ENCODE measurements around the gene LENG1. TPM values are rescaled to one million over a fixed set of nuclear protein-coding genes. Genes with fewer than 3 reads are reported as not detected.
A peak's percentile ranks its signal among the peaks of the same experiment; 100 is the strongest.

The LENG1 gene
- polyA plus RNA-seq, 4 donors = 6.7 to 11.1 (median 9.6) TPM

- H3K27ac ChIP-seq (ENCODE audit: low read depth in 1 of 3, low read length in 2 of 3) = no peak overlapping the region
- no peak for FAIRE-seq
- WGBS, 3 donors = 12 to 16% (median 12%) methylated on average over 37 of the region's 37 CpGs
Measured at GRCh38 chr19:54164369-54165068, 5.0 kb upstream of the LENG1 start.

GRCh38 chr19:54162884-54163283 lies 3.4 kb upstream of the LENG1 start:
- Histone ChIP-seq H3K36me3 (ENCODE audit: control insufficient read depth in 3 of 3, insufficient read depth in 2 of 3, low read depth in 1 of 3, low read length in 3 of 3) (peaks cover 0 to 18% (median 0%) of the 10 kb centered on the region in 3 donors), H3K4me1 (ENCODE audit: control insufficient read depth in 3 of 3, insufficient read depth in 2 of 3, low read depth in 1 of 3, low read length in 2 of 3) (peaks cover 7 to 55% (median 20%) of the 10 kb centered on the region in 3 donors), H3K4me3 (ENCODE audit: low read depth in 1 of 3, low read length in 3 of 3) (peak overlapping the region in 2 of 3 donors; percentile 7 to 39), H3K9me3 (ENCODE audit: control insufficient read depth in 2 of 2, insufficient read depth in 1 of 2, low read depth in 1 of 2, low read length in 1 of 2) (no peaks in the 10 kb centered on the region), H3K27ac (ENCODE audit: low read depth in 1 of 3, low read length in 2 of 3) (peak overlapping the region; percentile 82 to 95 (median 83)), H3K27me3 (ENCODE audit: control insufficient read depth in 3 of 3, insufficient read depth in 3 of 3, low read length in 3 of 3) (no peaks in the 10 kb centered on the region)
- FAIRE-seq (no peak), DNase-seq (no peak)
- 49 to 64% (median 50%) methylated on average over 14 of the region's 14 CpGs for WGBS, 3 donors

More at GRCh38 chr19:54164369-54165068, 5.0 kb upstream of the LENG1 start:
- Histone ChIP-seq H3K27me3 (ENCODE audit: control insufficient read depth in 3 of 3, insufficient read depth in 3 of 3, low read length in 3 of 3) (no peaks in the 10 kb centered on the region), H3K36me3 (ENCODE audit: control insufficient read depth in 3 of 3, insufficient read depth in 2 of 3, low read depth in 1 of 3, low read length in 3 of 3) (peaks cover 0 to 20% (median 0%) of the 10 kb centered on the region in 3 donors), H3K9me3 (ENCODE audit: control insufficient read depth in 2 of 2, insufficient read depth in 1 of 2, low read depth in 1 of 2, low read length in 1 of 2) (no peaks in the 10 kb centered on the region), H3K4me3 (ENCODE audit: low read depth in 1 of 3, low read length in 3 of 3) (no peak overlapping the region), H3K4me1 (ENCODE audit: control insufficient read depth in 3 of 3, insufficient read depth in 2 of 3, low read depth in 1 of 3, low read length in 2 of 3) (peaks cover 2 to 48% (median 14%) of the 10 kb centered on the region in 3 donors)
- DNase-seq = peak; percentile 81 to 89

- H3K27ac ChIP-seq (ENCODE audit: low read depth in 1 of 3, low read length in 2 of 3) = peak overlapping the region; percentile 82 to 95 (median 83)
- DNase-seq = peak; percentile 92 to 93
- no peak for FAIRE-seq
- no peaks in the 10 kb centered on the region for H3K9me3 ChIP-seq (ENCODE audit: control insufficient read depth in 2 of 2, insufficient read depth in 1 of 2, low read depth in 1 of 2, low read length in 1 of 2)
- peak overlapping the region in 2 of 3 donors; percentile 32 to 39 for H3K4me3 ChIP-seq (ENCODE audit: low read depth in 1 of 3, low read length in 3 of 3)
- H3K4me1 ChIP-seq (ENCODE audit: control insufficient read depth in 3 of 3, insufficient read depth in 2 of 3, low read depth in 1 of 3, low read length in 2 of 3) = peaks cover 7 to 55% (median 20%) of the 10 kb centered on the region in 3 donors
- H3K36me3 ChIP-seq (ENCODE audit: control insufficient read depth in 3 of 3, insufficient read depth in 2 of 3, low read depth in 1 of 3, low read length in 3 of 3) = peaks cover 0 to 23% (median 0%) of the 10 kb centered on the region in 3 donors
- WGBS, 3 donors = 1 to 3% (median 2%) methylated on average over 28 to 34 of the region's 35 CpGs
- no peaks in the 10 kb centered on the region for H3K27me3 ChIP-seq (ENCODE audit: control insufficient read depth in 3 of 3, insufficient read depth in 3 of 3, low read length in 3 of 3)
Measured at GRCh38 chr19:54162241-54162805, 2.8 kb upstream of the LENG1 start.

GRCh38 chr19:54160854-54161253 lies 1.3 kb upstream of the LENG1 start:
- FAIRE-seq (no peak), DNase-seq (no peak)
- Histone ChIP-seq H3K9me3 (ENCODE audit: control insufficient read depth in 2 of 2, insufficient read depth in 1 of 2, low read depth in 1 of 2, low read length in 1 of 2) (no peaks in the 10 kb centered on the region), H3K4me1 (ENCODE audit: control insufficient read depth in 3 of 3, insufficient read depth in 2 of 3, low read depth in 1 of 3, low read length in 2 of 3) (peaks cover 7 to 55% (median 20%) of the 10 kb centered on the region in 3 donors), H3K27ac (ENCODE audit: low read depth in 1 of 3, low read length in 2 of 3) (peak overlapping the region in 2 of 3 donors; percentile 85 to 91), H3K36me3 (ENCODE audit: control insufficient read depth in 3 of 3, insufficient read depth in 2 of 3, low read depth in 1 of 3, low read length in 3 of 3) (peaks cover 4 to 35% (median 4%) of the 10 kb centered on the region in 3 donors), H3K27me3 (ENCODE audit: control insufficient read depth in 3 of 3, insufficient read depth in 3 of 3, low read length in 3 of 3) (no peaks in the 10 kb centered on the region), H3K4me3 (ENCODE audit: low read depth in 1 of 3, low read length in 3 of 3) (peak overlapping the region in 1 of 3 donors; percentile 57)
- 23 to 41% (median 36%) methylated on average over 13 of the region's 13 CpGs for WGBS, 3 donors

- H3K27me3 ChIP-seq (ENCODE audit: control insufficient read depth in 3 of 3, insufficient read depth in 3 of 3, low read length in 3 of 3) = no peaks in the 10 kb centered on the region
- no peaks in the 10 kb centered on the region for H3K9me3 ChIP-seq (ENCODE audit: control insufficient read depth in 2 of 2, insufficient read depth in 1 of 2, low read depth in 1 of 2, low read length in 1 of 2)
- 2 to 3% (median 2%) methylated on average over 28 of the region's 28 CpGs for WGBS, 3 donors
- DNase-seq = peak in 1 of 2 donors; percentile 27
- peak overlapping the region; percentile 53 to 91 (median 85) for H3K27ac ChIP-seq (ENCODE audit: low read depth in 1 of 3, low read length in 2 of 3)
- FAIRE-seq = no peak
- H3K4me3 ChIP-seq (ENCODE audit: low read depth in 1 of 3, low read length in 3 of 3) = peak overlapping the region in 2 of 3 donors; percentile 29 to 57
- H3K36me3 ChIP-seq (ENCODE audit: control insufficient read depth in 3 of 3, insufficient read depth in 2 of 3, low read depth in 1 of 3, low read length in 3 of 3) = peaks cover 7 to 38% (median 9%) of the 10 kb centered on the region in 3 donors
- H3K4me1 ChIP-seq (ENCODE audit: control insufficient read depth in 3 of 3, insufficient read depth in 2 of 3, low read depth in 1 of 3, low read length in 2 of 3) = peaks cover 7 to 50% (median 20%) of the 10 kb centered on the region in 3 donors
Measured at GRCh38 chr19:54160182-54160811, 776 bp upstream of the LENG1 start.

GRCh38 chr19:54158812-54159351 lies 639 bp downstream of the LENG1 start:
- DNase-seq (peak; percentile 26 to 39), FAIRE-seq (no peak)
- Histone ChIP-seq H3K27ac (ENCODE audit: low read depth in 1 of 3, low read length in 2 of 3) (peak overlapping the region; percentile 87 to 90 (median 90)), H3K4me3 (ENCODE audit: low read depth in 1 of 3, low read length in 3 of 3) (peak overlapping the region in 2 of 3 donors; percentile 64 to 85), H3K27me3 (ENCODE audit: control insufficient read depth in 3 of 3, insufficient read depth in 3 of 3, low read length in 3 of 3) (no peaks in the 10 kb centered on the region), H3K9me3 (ENCODE audit: control insufficient read depth in 2 of 2, insufficient read depth in 1 of 2, low read depth in 1 of 2, low read length in 1 of 2) (no peaks in the 10 kb centered on the region), H3K4me1 (ENCODE audit: control insufficient read depth in 3 of 3, insufficient read depth in 2 of 3, low read depth in 1 of 3, low read length in 2 of 3) (peaks cover 5 to 40% (median 20%) of the 10 kb centered on the region in 3 donors), H3K36me3 (ENCODE audit: control insufficient read depth in 3 of 3, insufficient read depth in 2 of 3, low read depth in 1 of 3, low read length in 3 of 3) (peaks cover 13 to 45% (median 19%) of the 10 kb centered on the region in 3 donors)
- 8 to 9% (median 8%) methylated on average over 19 of the region's 19 CpGs for WGBS, 3 donors

GRCh38 chr19:54156953-54157352 lies 2.6 kb downstream of the LENG1 start:
- peaks cover 5 to 28% (median 13%) of the 10 kb centered on the region in 3 donors for H3K4me1 ChIP-seq (ENCODE audit: control insufficient read depth in 3 of 3, insufficient read depth in 2 of 3, low read depth in 1 of 3, low read length in 2 of 3)
- H3K4me3 ChIP-seq (ENCODE audit: low read depth in 1 of 3, low read length in 3 of 3) = no peak overlapping the region
- no peak overlapping the region for H3K27ac ChIP-seq (ENCODE audit: low read depth in 1 of 3, low read length in 2 of 3)
- DNase-seq (no peak), FAIRE-seq (no peak)
- WGBS, 3 donors = 84 to 95% (median 93%) methylated on average over 3 of the region's 3 CpGs
- no peaks in the 10 kb centered on the region for H3K9me3 ChIP-seq (ENCODE audit: control insufficient read depth in 2 of 2, insufficient read depth in 1 of 2, low read depth in 1 of 2, low read length in 1 of 2)
- peaks cover 23 to 61% (median 29%) of the 10 kb centered on the region in 3 donors for H3K36me3 ChIP-seq (ENCODE audit: control insufficient read depth in 3 of 3, insufficient read depth in 2 of 3, low read depth in 1 of 3, low read length in 3 of 3)
- H3K27me3 ChIP-seq (ENCODE audit: control insufficient read depth in 3 of 3, insufficient read depth in 3 of 3, low read length in 3 of 3) = no peaks in the 10 kb centered on the region

- peaks cover 5 to 24% (median 11%) of the 10 kb centered on the region in 3 donors for H3K4me1 ChIP-seq (ENCODE audit: control insufficient read depth in 3 of 3, insufficient read depth in 2 of 3, low read depth in 1 of 3, low read length in 2 of 3)
- H3K36me3 ChIP-seq (ENCODE audit: control insufficient read depth in 3 of 3, insufficient read depth in 2 of 3, low read depth in 1 of 3, low read length in 3 of 3) = peaks cover 25 to 66% (median 29%) of the 10 kb centered on the region in 3 donors
- FAIRE-seq (no peak), DNase-seq (no peak)
- WGBS, 3 donors = 80 to 88% (median 85%) methylated on average over 11 of the region's 11 CpGs
- no peaks in the 10 kb centered on the region for H3K27me3 ChIP-seq (ENCODE audit: control insufficient read depth in 3 of 3, insufficient read depth in 3 of 3, low read length in 3 of 3)
- H3K4me3 ChIP-seq (ENCODE audit: low read depth in 1 of 3, low read length in 3 of 3) = no peak overlapping the region
- no peak overlapping the region for H3K27ac ChIP-seq (ENCODE audit: low read depth in 1 of 3, low read length in 2 of 3)
- H3K9me3 ChIP-seq (ENCODE audit: control insufficient read depth in 2 of 2, insufficient read depth in 1 of 2, low read depth in 1 of 2, low read length in 1 of 2) = no peaks in the 10 kb centered on the region
Measured at GRCh38 chr19:54156490-54156889, 3.0 kb downstream of the LENG1 start.

Measured in small intestine (tissue), 7 donors.